Mesodermal cell (in vitro differentiated cells): Measurements from ENCODE around the gene CCNC. TPM values are rescaled to one million over a fixed set of nuclear protein-coding genes. Genes with fewer than 3 reads are reported as not detected.

Source experiments
- H3K27ac ChIP-seq: 2 replicates; pipeline ENCODE4 v1.7.0; 2013; ENCODE audit warnings: mild to moderate bottlenecking, low read depth, low read length, moderate library complexity; ENCODE audit not compliant: severe bottlenecking
- H3K36me3 ChIP-seq: 2 replicates; pipeline ENCODE4 v1.7.1; 2013; ENCODE audit warnings: mild to moderate bottlenecking, low read length, moderate library complexity; ENCODE audit not compliant: control insufficient read depth, insufficient read depth
- H3K4me1 ChIP-seq: one replicate; pipeline ENCODE4 v1.7.1; 2013; ENCODE audit warnings: mild to moderate bottlenecking, low read length; ENCODE audit not compliant: insufficient read depth, control insufficient read depth, poor library complexity, severe bottlenecking
- H3K4me3 ChIP-seq: 2 replicates; pipeline ENCODE4 v1.7.0; 2013; ENCODE audit warnings: low read length, control low read depth, mild to moderate bottlenecking; ENCODE audit not compliant: insufficient read depth, poor library complexity, severe bottlenecking; ENCODE audit errors: extremely low read depth
- H3K9me3 ChIP-seq: 2 replicates; pipeline ENCODE4 v1.7.1; 2013; ENCODE audit warnings: mild to moderate bottlenecking, low read length, moderate library complexity; ENCODE audit not compliant: control insufficient read depth
- WGBS, 2 experiments: methylation state at CpG; one replicate each; pipeline ENCODE4 v1.1.5; 2013; ENCODE audit warnings: missing lambda C conversion rate in 2 of 2; ENCODE audit not compliant: insufficient coverage in 2 of 2; 5-methylcytosine and 5-hydroxymethylcytosine counted together
- polyA plus RNA-seq, 2 experiments: library from polyadenylated mRNA; stranded (reverse); fragments of 50-300 nt; gene quantifications; one replicate each; pipeline ENCODE4 v1.2.3, GENCODE V29; 2013

CCNC gene, protein sequence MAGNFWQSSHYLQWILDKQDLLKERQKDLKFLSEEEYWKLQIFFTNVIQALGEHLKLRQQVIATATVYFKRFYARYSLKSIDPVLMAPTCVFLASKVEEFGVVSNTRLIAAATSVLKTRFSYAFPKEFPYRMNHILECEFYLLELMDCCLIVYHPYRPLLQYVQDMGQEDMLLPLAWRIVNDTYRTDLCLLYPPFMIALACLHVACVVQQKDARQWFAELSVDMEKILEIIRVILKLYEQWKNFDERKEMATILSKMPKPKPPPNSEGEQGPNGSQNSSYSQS
- polyA plus RNA-seq (2013, experiment 1 of 2) = 54.4 TPM
- polyA plus RNA-seq (2013, experiment 2 of 2) = 66.3 TPM

DNA sequence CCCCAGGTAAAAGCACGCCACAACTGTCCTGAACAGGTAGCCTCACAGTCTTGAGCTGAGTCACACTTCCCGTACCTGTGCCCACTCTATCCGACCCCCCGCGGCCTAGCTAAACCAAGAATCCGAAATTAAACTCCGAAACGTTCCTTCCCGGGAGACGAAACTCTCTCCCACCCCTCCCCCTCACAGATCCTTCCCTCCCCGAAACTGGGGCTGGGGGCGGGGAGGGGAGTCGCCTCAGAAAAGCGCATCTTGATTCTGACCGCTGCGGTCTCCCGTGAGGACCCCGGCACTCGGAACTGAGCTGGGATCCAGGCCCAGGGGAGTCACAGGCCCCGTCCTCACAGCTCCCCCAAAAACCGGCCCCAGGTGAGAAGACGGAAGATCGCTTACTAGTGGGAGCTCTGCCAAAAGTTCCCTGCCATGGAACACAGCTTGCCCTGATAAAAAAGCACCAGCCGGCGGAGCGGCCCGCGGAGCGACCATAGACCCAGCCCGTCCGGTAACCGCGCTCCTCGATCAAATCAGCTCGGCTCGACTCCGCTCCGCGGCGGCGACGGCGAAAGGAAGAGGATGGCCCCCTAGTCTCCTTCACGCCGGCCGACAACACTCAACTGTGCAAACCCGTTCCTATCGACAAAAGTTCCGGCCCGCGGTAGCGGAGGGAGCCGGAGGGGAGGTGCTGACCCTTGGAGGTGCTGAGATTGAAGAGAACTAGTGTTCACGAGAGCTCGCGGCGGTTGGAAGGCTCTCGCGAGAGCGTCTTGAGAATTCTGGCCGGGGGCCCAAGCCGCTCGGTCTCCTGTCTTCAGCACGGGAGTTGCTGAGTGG lies at the start of gene CCNC:
Gene CCNC, minus strand, starts transcription at position 558 of the 831 bp plus-strand sequence. Its CDS starts 133 bp downstream, at position 425.
- Histone ChIP-seq H3K27ac (peak within 1 kb of the TSS; percentile 87), H3K4me3 (peak within 1 kb of the TSS; percentile 90), H3K9me3 (no peaks in the 10 kb centered on the region), H3K36me3 (peaks cover 4% of the 10 kb centered on the region), H3K4me1 (no peaks in the 10 kb centered on the region)
- 0% methylated on average over 46 to 58 of the region's 64 CpGs for WGBS, 2 experiments

DNA sequence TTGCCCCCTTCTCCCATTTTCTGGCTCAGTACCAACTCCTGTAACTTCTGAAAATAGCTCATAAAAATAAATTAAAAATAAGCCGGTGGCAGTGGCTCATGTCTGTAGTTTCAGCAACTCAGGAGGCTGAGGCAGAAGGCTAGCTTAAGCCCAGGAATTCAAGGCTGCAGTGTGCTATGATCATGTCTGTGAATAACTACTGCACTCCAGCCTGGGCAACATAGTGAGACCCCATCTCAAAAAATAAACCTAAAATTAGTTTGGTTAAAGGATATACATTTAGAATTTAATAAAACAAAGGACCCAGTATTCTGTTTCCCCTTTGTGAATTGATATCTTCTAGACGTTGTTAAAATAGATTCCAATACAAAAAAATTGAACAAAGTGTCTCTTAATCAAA lies 48.7 kb upstream of the CCNC start:
- no peak overlapping the region for H3K4me3 ChIP-seq
- peaks cover 6% of the 10 kb centered on the region for H3K4me1 ChIP-seq
- H3K9me3 ChIP-seq = no peaks in the 10 kb centered on the region
- 60% methylated on average over 1 of the region's 2 CpGs; no CpG with 5 or more reads in 1 of the 2 experiments for WGBS, 2 experiments
- H3K27ac ChIP-seq = no peak overlapping the region
- H3K36me3 ChIP-seq = no peaks in the 10 kb centered on the region

DNA sequence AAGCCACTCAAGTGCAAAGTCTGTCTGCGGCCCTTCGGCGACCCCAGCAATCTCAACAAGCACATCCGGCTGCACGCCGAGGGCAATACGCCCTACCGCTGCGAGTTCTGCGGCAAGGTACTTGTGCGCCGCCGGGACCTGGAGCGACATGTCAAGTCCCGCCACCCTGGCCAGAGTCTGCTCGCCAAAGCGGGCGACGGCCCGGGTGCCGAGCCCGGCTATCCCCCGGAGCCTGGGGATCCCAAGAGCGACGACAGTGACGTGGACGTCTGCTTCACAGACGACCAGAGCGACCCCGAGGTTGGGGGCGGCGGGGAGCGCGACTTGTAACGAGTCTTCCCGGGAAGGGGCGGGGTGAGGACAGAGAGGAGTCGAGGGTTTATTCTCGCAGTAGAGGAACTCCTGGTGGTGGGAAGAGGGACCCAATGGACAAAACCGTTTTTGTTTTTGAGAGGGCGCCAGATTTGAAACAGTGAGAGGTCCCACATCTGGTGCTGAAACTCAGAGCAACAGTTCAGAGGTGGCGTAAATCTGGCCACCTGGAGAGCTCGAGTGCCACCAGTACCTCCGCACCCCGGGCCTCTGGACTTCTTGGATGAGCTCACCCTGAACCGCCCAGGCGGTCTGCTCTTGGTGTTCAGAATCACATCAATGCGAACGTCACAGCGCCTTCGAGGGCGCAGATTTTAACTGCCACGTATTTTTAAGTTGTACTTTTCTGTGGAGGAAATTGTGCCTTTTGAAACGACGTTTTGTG lies 46.1 kb upstream of the CCNC start:
- Histone ChIP-seq H3K36me3 (no peaks in the 10 kb centered on the region), H3K27ac (no peak overlapping the region), H3K9me3 (no peaks in the 10 kb centered on the region), H3K4me1 (peaks cover 6% of the 10 kb centered on the region), H3K4me3 (peak overlapping the region; percentile 28)
- 2 to 4% methylated on average over 40 to 49 of the region's 55 CpGs for WGBS, 2 experiments

DNA sequence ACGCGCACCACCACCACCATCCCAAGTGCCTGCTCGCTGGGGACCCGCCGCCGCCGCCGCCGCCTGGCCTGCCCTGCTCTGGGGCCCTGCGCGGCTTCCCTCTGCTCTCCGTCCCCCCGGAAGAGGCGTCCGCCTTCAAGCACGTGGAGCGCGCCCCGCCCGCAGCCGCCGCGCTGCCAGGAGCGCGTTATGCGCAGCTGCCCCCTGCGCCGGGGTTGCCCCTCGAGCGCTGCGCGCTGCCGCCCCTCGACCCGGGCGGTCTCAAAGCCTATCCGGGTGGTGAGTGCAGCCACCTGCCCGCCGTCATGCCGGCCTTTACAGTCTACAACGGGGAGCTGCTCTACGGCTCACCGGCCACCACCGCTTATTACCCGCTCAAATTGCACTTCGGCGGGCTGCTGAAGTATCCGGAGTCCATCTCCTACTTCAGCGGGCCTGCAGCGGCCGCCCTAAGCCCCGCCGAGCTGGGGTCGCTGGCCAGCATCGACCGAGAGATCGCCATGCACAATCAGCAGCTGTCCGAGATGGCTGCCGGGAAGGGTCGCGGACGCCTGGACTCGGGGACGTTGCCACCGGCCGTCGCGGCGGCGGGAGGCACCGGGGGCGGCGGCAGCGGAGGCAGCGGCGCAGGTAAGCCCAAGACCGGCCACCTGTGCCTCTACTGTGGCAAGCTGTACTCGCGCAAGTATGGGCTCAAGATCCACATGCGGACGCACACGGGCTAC lies 45.4 kb upstream of the CCNC start:
- no peaks in the 10 kb centered on the region for H3K36me3 ChIP-seq
- H3K4me1 ChIP-seq = peaks cover 6% of the 10 kb centered on the region
- no peaks in the 10 kb centered on the region for H3K9me3 ChIP-seq
- 0 to 1% methylated on average over 35 to 78 of the region's 82 CpGs for WGBS, 2 experiments
- peak overlapping the region; percentile 28 for H3K4me3 ChIP-seq
- H3K27ac ChIP-seq = no peak overlapping the region

DNA sequence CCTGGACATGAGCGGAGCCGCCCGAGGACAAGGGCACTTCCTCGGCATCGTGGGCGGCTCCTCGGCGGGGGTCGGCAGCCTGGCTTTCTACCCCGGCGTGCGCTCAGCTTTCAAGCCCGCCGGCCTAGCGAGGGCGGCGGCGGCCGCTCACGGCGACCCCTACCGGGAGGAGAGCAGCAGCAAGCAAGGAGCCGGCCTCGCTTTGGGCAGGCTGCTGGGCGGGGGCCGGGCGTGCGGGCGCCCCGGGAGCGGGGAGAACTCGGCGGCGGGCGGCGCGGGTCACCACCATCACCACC lies 44.9 kb upstream of the CCNC start:
- Histone ChIP-seq H3K27ac (no peak overlapping the region), H3K9me3 (no peaks in the 10 kb centered on the region), H3K4me1 (peaks cover 6% of the 10 kb centered on the region), H3K4me3 (peak overlapping the region; percentile 28), H3K36me3 (no peaks in the 10 kb centered on the region)
- WGBS, 2 experiments = 0% methylated on average over 4 to 25 of the region's 37 CpGs

DNA sequence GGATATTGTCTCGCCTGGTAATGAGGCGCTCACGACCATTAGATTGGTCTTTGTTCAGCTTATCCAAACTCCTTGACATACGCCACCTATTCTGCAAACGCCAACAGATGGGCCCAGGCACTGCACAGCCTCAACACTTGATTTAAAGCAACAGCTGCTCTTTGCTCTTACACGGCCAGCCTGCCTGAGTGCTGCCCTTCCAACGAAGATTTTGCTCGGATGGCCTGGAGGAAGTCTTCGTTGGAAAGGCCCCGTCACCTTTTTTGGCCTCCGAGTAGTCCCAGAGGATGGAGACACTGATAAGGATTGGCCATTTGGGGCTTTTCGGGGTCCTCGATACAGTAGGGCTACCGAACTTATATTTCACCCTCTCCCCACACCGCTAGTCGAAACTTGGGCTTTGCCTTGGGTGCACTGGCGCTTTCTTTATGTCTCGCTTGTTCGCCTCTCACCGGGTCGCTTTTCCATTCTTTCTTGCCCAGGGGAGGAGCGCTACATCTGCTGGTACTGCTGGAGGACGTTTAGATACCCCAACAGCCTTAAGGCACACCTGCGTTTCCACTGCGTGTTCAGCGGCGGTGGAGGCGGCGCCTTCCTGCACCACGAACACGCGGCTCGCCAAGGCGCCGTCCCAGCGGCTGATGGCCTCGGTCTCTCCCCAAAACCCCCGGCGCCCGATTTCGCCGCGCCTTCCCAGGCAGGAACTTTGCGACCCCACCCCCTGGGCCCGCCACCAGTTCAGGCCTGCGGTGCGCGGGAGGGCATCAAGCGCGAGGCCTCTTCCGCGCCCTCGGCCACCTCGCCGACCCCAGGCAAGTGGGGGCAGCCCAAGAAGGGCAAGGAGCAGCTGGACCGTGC lies 44.3 kb upstream of the CCNC start:
- no peaks in the 10 kb centered on the region for H3K9me3 ChIP-seq
- H3K36me3 ChIP-seq = no peaks in the 10 kb centered on the region
- H3K4me1 ChIP-seq = peaks cover 6% of the 10 kb centered on the region
- H3K27ac ChIP-seq = no peak overlapping the region
- 4 to 6% methylated on average over 47 to 55 of the region's 56 CpGs for WGBS, 2 experiments
- H3K4me3 ChIP-seq = peak overlapping the region; percentile 28

DNA sequence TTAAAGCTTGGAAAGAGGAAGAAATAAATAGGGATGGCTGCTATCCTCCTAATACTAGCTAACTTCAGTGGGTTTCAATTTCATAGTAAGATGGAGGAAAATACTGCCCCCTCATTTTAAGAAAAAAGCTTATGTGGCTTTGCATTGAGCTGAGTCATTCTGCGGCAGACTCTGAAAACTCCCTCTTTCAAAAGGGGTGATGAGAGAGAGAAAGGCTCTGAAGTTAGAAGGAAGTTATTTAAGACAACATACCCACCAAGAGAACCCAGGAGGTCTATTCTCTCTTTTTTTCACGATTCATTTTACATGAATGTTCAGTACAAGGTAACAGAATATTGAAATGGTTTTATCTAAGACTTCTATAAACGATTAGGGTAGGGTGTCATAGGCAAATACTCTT lies 42.7 kb upstream of the CCNC start:
- no CpG with 5 or more reads among the region's 3 CpGs for WGBS, 2 experiments
- Histone ChIP-seq H3K27ac (no peak overlapping the region), H3K36me3 (no peaks in the 10 kb centered on the region), H3K4me3 (no peak overlapping the region), H3K9me3 (no peaks in the 10 kb centered on the region), H3K4me1 (peaks cover 6% of the 10 kb centered on the region)

DNA sequence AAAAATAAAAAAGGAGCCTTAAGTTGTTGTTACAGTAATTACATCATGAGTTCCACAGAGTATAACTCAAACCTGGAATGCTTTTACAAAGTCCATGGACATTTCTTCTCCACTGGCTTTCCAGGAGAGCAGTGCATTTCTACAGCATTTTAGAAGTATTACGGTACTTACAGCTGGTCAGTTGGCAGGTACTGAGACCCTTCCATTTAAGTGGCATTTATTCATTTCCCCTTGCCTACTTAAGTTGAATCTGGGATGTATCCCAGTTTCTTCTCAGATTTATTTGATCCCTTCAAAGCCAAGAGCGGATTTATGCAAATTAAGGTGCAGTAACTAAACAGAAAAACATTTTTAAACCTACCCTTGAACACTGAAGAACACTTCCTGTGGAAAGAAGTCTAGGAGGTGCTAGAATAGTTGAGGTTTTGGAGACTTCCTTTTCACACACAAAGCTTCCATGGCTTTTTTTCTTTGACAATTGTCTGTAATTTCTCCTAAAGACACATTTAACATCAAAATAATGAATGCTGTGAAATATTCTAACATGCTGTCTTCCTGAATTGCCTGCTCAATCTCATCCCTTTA lies 41.5 kb upstream of the CCNC start:
- WGBS, 2 experiments = 71% methylated on average over 1 of the region's 2 CpGs; no CpG with 5 or more reads in 1 of the 2 experiments
- no peak overlapping the region for H3K4me3 ChIP-seq

DNA sequence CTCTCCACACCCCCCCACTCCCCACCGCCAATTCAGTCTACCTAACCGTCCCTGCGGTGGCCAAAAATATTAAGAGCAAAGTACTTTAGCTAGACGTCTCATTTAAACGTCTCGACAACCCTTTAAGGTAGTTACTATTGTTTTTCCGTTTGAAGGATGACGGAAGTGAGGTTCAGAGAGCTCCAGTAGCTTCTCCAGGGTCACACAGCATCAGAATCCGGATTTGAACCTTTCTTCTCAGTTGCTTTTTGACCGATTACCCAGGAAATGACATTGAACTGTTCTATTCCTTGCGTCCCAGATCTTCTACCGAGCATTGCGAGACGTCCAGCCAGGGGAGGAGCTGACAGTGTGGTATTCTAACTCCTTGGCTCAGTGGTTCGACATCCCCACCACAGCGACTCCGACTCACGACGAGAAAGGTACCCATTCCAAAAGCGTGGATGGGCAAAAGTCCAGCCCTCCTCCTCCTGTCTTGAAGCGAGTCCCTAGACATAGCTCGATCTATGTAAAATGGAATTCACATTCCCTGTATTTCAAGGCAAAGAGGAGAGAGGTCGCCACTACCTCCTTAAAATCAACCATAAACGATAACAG lies 40.5 kb upstream of the CCNC start:
- peaks cover 6% of the 10 kb centered on the region for H3K4me1 ChIP-seq
- no peak overlapping the region for H3K4me3 ChIP-seq
- WGBS, 2 experiments = 6 to 11% methylated on average over 13 to 15 of the region's 24 CpGs
- no peak overlapping the region for H3K27ac ChIP-seq
- no peaks in the 10 kb centered on the region for H3K36me3 ChIP-seq
- no peaks in the 10 kb centered on the region for H3K9me3 ChIP-seq

More for the DNA sequence above, 41.5 kb upstream of the CCNC start:
- Histone ChIP-seq H3K9me3 (no peaks in the 10 kb centered on the region), H3K4me1 (peaks cover 6% of the 10 kb centered on the region), H3K36me3 (no peaks in the 10 kb centered on the region), H3K27ac (no peak overlapping the region)
